ENCODE results near the gene ZNF454.

The ZNF454 gene

DNA sequence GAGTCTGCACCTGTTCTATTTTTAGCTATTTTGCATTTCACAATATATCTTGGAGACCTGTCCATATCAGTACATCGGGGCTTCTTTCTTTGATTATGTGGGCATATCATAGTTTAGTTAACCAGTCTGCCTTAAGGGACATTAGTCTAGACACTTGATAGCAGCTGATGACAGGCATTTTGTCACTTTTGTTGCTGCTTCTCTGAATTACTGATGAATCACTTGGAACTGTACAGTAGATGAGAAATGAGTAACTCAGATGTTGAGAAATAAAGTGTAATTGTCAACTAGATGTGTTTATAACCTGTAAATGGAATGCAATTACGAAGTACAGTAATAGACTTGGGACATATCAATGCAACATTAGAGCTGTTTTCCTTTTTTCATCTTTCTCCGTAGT lies 38.1 kb upstream of the ZNF454 start:
- no peak overlapping the region for H3K4ac ChIP-seq (ENCODE audit: low read depth in 1 of 2, low read length in 2 of 2)

DNA sequence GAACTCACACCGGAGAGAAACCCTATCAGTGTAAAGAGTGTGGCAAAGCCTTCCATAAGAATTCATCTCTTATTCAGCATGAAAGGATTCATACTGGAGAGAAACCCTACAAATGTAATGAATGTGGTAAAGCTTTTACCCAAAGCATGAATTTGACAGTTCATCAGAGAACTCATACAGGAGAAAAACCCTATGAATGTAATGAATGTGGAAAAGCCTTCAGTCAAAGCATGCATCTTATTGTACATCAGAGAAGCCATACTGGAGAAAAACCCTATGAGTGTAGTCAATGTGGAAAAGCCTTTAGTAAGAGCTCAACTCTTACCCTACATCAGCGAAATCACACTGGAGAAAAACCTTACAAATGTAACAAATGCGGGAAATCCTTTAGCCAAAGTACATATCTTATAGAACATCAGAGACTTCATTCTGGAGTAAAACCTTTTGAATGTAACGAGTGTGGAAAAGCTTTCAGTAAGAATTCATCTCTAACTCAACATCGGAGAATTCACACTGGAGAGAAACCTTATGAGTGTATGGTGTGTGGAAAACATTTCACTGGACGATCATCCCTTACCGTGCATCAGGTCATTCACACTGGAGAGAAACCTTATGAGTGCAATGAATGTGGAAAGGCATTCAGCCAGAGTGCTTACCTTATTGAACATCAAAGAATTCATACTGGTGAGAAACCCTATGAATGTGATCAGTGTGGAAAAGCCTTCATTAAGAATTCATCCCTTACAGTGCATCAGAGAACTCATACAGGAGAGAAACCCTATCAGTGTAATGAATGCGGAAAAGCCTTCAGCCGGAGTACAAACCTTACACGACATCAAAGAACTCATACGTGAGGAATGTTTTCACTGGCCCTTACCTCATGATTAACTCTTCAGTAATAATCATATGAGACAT lies 8.9 kb upstream of the ZNF454 start:
- H3K9ac ChIP-seq (ENCODE audit: low read length), result no peak overlapping the region
- no peaks in the 10 kb centered on the region for H3K4me1 ChIP-seq (ENCODE audit: control insufficient read depth, insufficient read depth, low read depth, low read length)
- H4K8ac ChIP-seq (ENCODE audit: low read length), result no peak overlapping the region
- H4K91ac ChIP-seq (ENCODE audit: low read length), result no peak overlapping the region
- H3K23ac ChIP-seq (ENCODE audit: low read length in 2 of 2), result no peak overlapping the region
- H3K14ac ChIP-seq (ENCODE audit: low read length in 2 of 2), result no peak overlapping the region
- peaks cover 95% of the 10 kb centered on the region for H3K9me3 ChIP-seq (ENCODE audit: control insufficient read depth, low read length)
- H2AFZ ChIP-seq (ENCODE audit: low read depth, low read length), result no peak overlapping the region
- no peak overlapping the region for H2BK12ac ChIP-seq (ENCODE audit: low read length in 2 of 2)
- H3K18ac ChIP-seq (ENCODE audit: low read depth in 1 of 2, low read length in 2 of 2), result no peak overlapping the region
- H3K4me3 ChIP-seq (ENCODE audit: insufficient read depth in 1 of 2, low read depth in 1 of 2, low read length in 2 of 2), result peak overlapping the region in 1 of 2 experiments; percentile 52
- H3K27ac ChIP-seq (ENCODE audit: low read length, poor library complexity, severe bottlenecking), result no peak overlapping the region
- 83% methylated on average over 5 of the region's 11 CpGs for WGBS
- H2BK120ac ChIP-seq (ENCODE audit: low read depth, low read length), result no peak overlapping the region
- H2BK15ac ChIP-seq (ENCODE audit: low read depth, poor library complexity, severe bottlenecking), result no peak overlapping the region
- DNase-seq, result no peak
- no peak overlapping the region for H3K4ac ChIP-seq (ENCODE audit: low read depth in 1 of 2, low read length in 2 of 2)
- H3K27me3 ChIP-seq (ENCODE audit: control insufficient read depth in 1 of 2, insufficient read depth in 1 of 2, low read length in 2 of 2), result no peaks in the 10 kb centered on the region
- H3K36me3 ChIP-seq (ENCODE audit: control insufficient read depth in 1 of 2, insufficient read depth in 2 of 2, low read depth in 1 of 2, low read length in 2 of 2), result no peaks in the 10 kb centered on the region
- no peak overlapping the region for H2BK5ac ChIP-seq (ENCODE audit: low read depth, low read length, poor library complexity, severe bottlenecking)
- no peak overlapping the region for H3K4me2 ChIP-seq (ENCODE audit: low read length, poor library complexity, severe bottlenecking)
- no peak overlapping the region for H2AK5ac ChIP-seq (ENCODE audit: low read length, severe bottlenecking)
- no peaks in the 10 kb centered on the region for H3K79me1 ChIP-seq (replicated peaks; ENCODE audit: low read length, poor library complexity, severe bottlenecking)

More for the DNA sequence above, 38.1 kb upstream of the ZNF454 start:
- no peak overlapping the region for H2BK15ac ChIP-seq (ENCODE audit: low read depth, poor library complexity, severe bottlenecking)
- no peak overlapping the region for H4K91ac ChIP-seq (ENCODE audit: low read length)
- peaks cover 59% of the 10 kb centered on the region for H3K9me3 ChIP-seq (ENCODE audit: control insufficient read depth, low read length)
- DNase-seq, result no peak
- H3K79me1 ChIP-seq (replicated peaks; ENCODE audit: low read length, poor library complexity, severe bottlenecking), result peaks cover 1% of the 10 kb centered on the region
- H2AFZ ChIP-seq (ENCODE audit: low read depth, low read length), result no peak overlapping the region
- H3K27me3 ChIP-seq (ENCODE audit: control insufficient read depth in 1 of 2, insufficient read depth in 1 of 2, low read length in 2 of 2), result no peaks in the 10 kb centered on the region
- no peak overlapping the region for H2BK5ac ChIP-seq (ENCODE audit: low read depth, low read length, poor library complexity, severe bottlenecking)
- H2BK12ac ChIP-seq (ENCODE audit: low read length in 2 of 2), result no peak overlapping the region
- no peak overlapping the region for H2AK5ac ChIP-seq (ENCODE audit: low read length, severe bottlenecking)
- H3K4me2 ChIP-seq (ENCODE audit: low read length, poor library complexity, severe bottlenecking), result no peak overlapping the region
- H3K36me3 ChIP-seq (ENCODE audit: control insufficient read depth in 1 of 2, insufficient read depth in 2 of 2, low read depth in 1 of 2, low read length in 2 of 2), result peaks cover 4% of the 10 kb centered on the region in 2 experiments
- no peak overlapping the region for H3K27ac ChIP-seq (ENCODE audit: low read length, poor library complexity, severe bottlenecking)
- no peak overlapping the region for H3K4me3 ChIP-seq (ENCODE audit: insufficient read depth in 1 of 2, low read depth in 1 of 2, low read length in 2 of 2)
- H2BK120ac ChIP-seq (ENCODE audit: low read depth, low read length), result no peak overlapping the region
- no peak overlapping the region for H3K9ac ChIP-seq (ENCODE audit: low read length)
- 91% methylated on average over 1 of the region's 3 CpGs for WGBS
- H3K4me1 ChIP-seq (ENCODE audit: control insufficient read depth, insufficient read depth, low read depth, low read length), result no peaks in the 10 kb centered on the region
- no peak overlapping the region for H3K23ac ChIP-seq (ENCODE audit: low read length in 2 of 2)
- no peak overlapping the region for H4K8ac ChIP-seq (ENCODE audit: low read length)
- H3K18ac ChIP-seq (ENCODE audit: low read depth in 1 of 2, low read length in 2 of 2), result no peak overlapping the region
- H3K14ac ChIP-seq (ENCODE audit: low read length in 2 of 2), result no peak overlapping the region

- Histone ChIP-seq H2BK5ac (ENCODE audit: low read depth, low read length, poor library complexity, severe bottlenecking) (no peak overlapping the region), H3K4me2 (ENCODE audit: low read length, poor library complexity, severe bottlenecking) (no peak overlapping the region), H2BK120ac (ENCODE audit: low read depth, low read length) (no peak overlapping the region), H3K23ac (ENCODE audit: low read length in 2 of 2) (no peak overlapping the region), H2AK5ac (ENCODE audit: low read length, severe bottlenecking) (no peak overlapping the region), H3K9me3 (ENCODE audit: control insufficient read depth, low read length) (peaks cover 83% of the 10 kb centered on the region), H3K27me3 (ENCODE audit: control insufficient read depth in 1 of 2, insufficient read depth in 1 of 2, low read length in 2 of 2) (no peaks in the 10 kb centered on the region), H2AFZ (ENCODE audit: low read depth, low read length) (no peak overlapping the region), H2BK12ac (ENCODE audit: low read length in 2 of 2) (no peak overlapping the region), H4K8ac (ENCODE audit: low read length) (no peak overlapping the region), H3K79me1 (replicated peaks; ENCODE audit: low read length, poor library complexity, severe bottlenecking) (no peaks in the 10 kb centered on the region), H4K91ac (ENCODE audit: low read length) (no peak overlapping the region), H3K14ac (ENCODE audit: low read length in 2 of 2) (no peak overlapping the region), H3K27ac (ENCODE audit: low read length, poor library complexity, severe bottlenecking) (no peak overlapping the region), H3K4me3 (ENCODE audit: insufficient read depth in 1 of 2, low read depth in 1 of 2, low read length in 2 of 2) (peak overlapping the region in 1 of 2 experiments; percentile 77), H3K4me1 (ENCODE audit: control insufficient read depth, insufficient read depth, low read depth, low read length) (no peaks in the 10 kb centered on the region), H3K36me3 (ENCODE audit: control insufficient read depth in 1 of 2, insufficient read depth in 2 of 2, low read depth in 1 of 2, low read length in 2 of 2) (peaks cover 0 to 6% of the 10 kb centered on the region in 2 experiments), H3K9ac (ENCODE audit: low read length) (peak overlapping the region; percentile 83), H3K18ac (ENCODE audit: low read depth in 1 of 2, low read length in 2 of 2) (no peak overlapping the region), H2BK15ac (ENCODE audit: low read depth, poor library complexity, severe bottlenecking) (no peak overlapping the region), H3K4ac (ENCODE audit: low read depth in 1 of 2, low read length in 2 of 2) (no peak overlapping the region)
- DNase-seq, result no peak
- WGBS, result 94% methylated on average over 23 of the region's 23 CpGs
Observed at GRCh38 chr5:178941361-178941760, 363 bp downstream of the ZNF454 start.

- H3K18ac ChIP-seq (ENCODE audit: low read depth in 1 of 2, low read length in 2 of 2), result no peak overlapping the region
- H2AK5ac ChIP-seq (ENCODE audit: low read length, severe bottlenecking), result no peak overlapping the region
- no peaks in the 10 kb centered on the region for H3K79me1 ChIP-seq (replicated peaks; ENCODE audit: low read length, poor library complexity, severe bottlenecking)
- H3K4me3 ChIP-seq (ENCODE audit: insufficient read depth in 1 of 2, low read depth in 1 of 2, low read length in 2 of 2), result no peak overlapping the region
- no peak overlapping the region for H3K4ac ChIP-seq (ENCODE audit: low read depth in 1 of 2, low read length in 2 of 2)
- H2BK120ac ChIP-seq (ENCODE audit: low read depth, low read length), result no peak overlapping the region
- no peak overlapping the region for H2BK15ac ChIP-seq (ENCODE audit: low read depth, poor library complexity, severe bottlenecking)
- no peak overlapping the region for H3K27ac ChIP-seq (ENCODE audit: low read length, poor library complexity, severe bottlenecking)
- no peak overlapping the region for H2AFZ ChIP-seq (ENCODE audit: low read depth, low read length)
- no peak overlapping the region for H3K9ac ChIP-seq (ENCODE audit: low read length)
- no peaks in the 10 kb centered on the region for H3K4me1 ChIP-seq (ENCODE audit: control insufficient read depth, insufficient read depth, low read depth, low read length)
- H3K23ac ChIP-seq (ENCODE audit: low read length in 2 of 2), result no peak overlapping the region
- 90% methylated on average over 4 of the region's 5 CpGs for WGBS
- H2BK5ac ChIP-seq (ENCODE audit: low read depth, low read length, poor library complexity, severe bottlenecking), result no peak overlapping the region
- peaks cover 0 to 10% of the 10 kb centered on the region in 2 experiments for H3K36me3 ChIP-seq (ENCODE audit: control insufficient read depth in 1 of 2, insufficient read depth in 2 of 2, low read depth in 1 of 2, low read length in 2 of 2)
- H3K27me3 ChIP-seq (ENCODE audit: control insufficient read depth in 1 of 2, insufficient read depth in 1 of 2, low read length in 2 of 2), result no peaks in the 10 kb centered on the region
- no peak for DNase-seq
- no peak overlapping the region for H2BK12ac ChIP-seq (ENCODE audit: low read length in 2 of 2)
- H3K14ac ChIP-seq (ENCODE audit: low read length in 2 of 2), result no peak overlapping the region
- H4K91ac ChIP-seq (ENCODE audit: low read length), result no peak overlapping the region
- H3K4me2 ChIP-seq (ENCODE audit: low read length, poor library complexity, severe bottlenecking), result no peak overlapping the region
- H4K8ac ChIP-seq (ENCODE audit: low read length), result no peak overlapping the region
- peaks cover 88% of the 10 kb centered on the region for H3K9me3 ChIP-seq (ENCODE audit: control insufficient read depth, low read length)
Observed at GRCh38 chr5:178965465-178966055, 24.6 kb downstream of the ZNF454 start.
